ENCODE data around the gene CDC73.

The CDC73 gene

DNA sequence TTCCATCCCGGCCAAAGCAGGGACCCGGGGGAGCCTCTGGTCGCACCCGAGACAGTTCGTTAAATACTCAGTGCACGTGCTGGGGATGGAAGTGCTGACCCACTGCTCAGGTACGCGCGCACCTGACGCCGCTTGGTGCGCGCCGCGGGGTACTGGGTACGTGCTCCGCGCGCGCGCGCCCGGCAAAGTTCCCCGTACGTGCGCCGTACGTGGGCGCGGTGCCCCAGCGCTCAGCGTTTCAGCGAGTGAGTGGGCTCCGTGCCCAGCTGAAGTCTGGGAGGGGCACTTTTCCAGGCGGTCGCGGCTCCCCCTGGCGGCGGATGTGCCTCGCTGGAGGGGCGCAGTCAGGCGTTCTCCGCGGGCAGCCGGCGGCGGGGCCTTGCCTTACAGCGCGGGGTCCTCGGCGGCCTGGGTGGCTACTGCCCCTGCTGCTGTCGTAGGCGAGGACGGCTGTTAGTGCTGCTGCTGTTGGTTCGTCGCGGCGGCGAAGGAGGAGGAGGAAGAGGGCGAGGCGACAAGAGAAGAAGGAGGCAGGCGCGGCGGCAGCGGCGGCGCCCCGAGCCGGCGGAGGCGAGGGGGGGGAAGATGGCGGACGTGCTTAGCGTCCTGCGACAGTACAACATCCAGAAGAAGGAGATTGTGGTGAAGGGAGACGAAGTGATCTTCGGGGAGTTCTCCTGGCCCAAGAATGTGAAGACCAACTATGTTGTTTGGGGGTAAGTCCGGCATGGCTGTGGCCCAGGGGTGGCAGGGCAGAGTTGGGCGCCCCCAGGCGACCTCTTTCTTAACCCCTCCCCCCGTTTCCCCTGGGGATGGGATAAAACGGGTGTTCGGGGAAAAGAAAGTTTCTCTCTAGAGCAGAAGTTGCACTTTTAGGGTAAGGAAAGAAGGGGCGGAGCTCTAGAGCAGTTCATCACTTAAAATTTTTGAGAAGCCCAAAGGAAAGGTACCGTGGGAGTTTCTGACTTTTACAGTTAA is at the start of gene CDC73:
TSS of gene CDC73 (plus strand) at position 416 of the 978 bp plus-strand sequence. CDS start at position 586, 170 bp downstream.
- in situ Hi-C loops (cut with MboI; ENCODE audit: low sequenced_read_pairs) = no loop called here

DNA sequence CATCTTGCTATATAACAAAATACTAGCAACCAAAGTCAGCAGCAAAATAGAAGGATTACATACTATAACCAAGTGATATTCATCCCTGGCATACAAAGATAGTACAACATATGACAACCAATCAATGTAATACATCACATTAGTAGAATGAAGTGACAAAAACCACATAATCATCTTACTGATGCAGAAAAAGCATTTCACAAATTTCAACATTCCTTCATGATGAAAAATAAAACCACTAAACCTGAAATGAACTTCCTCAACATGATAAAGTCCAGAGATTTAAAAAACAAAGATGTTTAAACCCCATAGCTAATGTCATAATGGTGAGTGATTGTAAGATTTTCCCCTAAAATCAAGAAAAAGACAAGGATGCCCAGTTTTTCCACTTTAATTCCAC is 43.8 kb upstream of the CDC73 start:
- in situ Hi-C loops (cut with MboI; ENCODE audit: low sequenced_read_pairs) = no loop called here

DNA sequence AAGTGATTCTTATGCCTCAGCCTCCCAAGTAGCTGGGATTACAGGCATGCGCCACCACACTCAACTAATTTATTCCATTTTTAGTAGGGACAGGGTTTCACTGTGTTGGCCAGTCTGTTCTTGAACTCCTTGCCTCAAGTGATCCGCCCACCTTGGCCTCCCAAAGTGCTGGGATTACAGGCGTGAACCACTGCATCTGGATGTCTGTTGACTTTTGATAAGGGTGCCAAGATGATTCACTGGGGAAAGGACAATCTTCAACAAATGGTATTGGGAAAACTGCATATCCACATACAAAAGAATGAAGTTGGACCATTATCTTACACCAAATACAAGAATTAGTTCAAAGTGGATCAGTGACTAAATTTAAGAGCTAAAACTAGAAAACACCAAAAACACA is 42.6 kb upstream of the CDC73 start:
- in situ Hi-C loops (cut with MboI; ENCODE audit: low sequenced_read_pairs) = no loop called here

DNA sequence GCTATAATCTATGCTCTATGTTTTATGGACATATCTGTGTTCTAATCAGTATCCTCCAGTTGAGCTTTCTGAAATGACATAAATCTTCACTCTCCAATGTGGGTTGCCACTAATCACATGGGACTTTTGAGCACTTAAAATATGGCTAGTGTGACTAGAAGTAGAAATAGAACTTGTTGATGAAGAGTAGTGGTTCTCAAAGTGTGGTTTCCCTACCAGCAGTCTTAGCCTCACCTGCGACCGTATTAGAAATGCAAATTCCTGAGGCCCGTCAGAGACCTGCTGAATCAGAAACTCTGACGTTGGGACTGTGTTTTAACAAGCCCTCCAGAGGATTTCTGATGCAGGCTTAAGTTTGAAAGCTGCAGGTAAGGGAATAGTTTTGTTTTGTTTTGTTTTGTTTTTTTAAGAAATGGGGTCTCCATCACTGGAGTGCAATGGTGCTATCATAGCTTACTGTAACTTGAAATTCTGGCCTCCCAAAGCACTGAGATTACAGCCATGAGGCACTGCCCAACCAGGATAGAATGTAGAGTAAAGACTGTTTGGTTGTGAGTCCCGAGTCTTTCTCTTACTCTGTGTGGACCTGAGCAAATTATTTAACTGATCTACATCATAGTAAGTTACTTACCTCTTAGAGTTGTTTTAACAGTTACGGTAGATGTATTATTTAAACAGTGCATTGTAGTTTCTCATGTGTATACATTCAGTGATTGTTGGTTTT is 38.3 kb upstream of the CDC73 start:
- in situ Hi-C loops (cut with MboI; ENCODE audit: low sequenced_read_pairs) = no loop called here

DNA sequence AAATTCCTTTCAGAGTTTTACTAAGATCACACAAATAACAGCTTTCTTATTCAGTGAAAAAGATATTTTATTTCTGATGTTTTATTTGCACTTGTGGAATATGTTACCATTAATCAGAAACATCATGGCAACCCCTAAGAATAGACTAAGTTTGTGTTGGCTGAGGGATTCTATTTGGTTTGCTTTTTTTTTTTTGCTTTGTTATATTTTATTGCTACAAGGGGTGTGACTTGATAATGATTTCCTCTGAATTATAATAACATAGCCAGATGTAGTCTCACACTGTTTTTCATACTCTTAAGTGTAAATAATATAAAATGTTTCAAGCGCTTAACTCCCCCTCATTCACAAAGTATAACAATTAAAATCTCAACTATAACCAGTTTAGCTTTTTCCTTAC is 36.6 kb upstream of the CDC73 start:
- in situ Hi-C loops (cut with MboI; ENCODE audit: low sequenced_read_pairs) = no loop called here

DNA sequence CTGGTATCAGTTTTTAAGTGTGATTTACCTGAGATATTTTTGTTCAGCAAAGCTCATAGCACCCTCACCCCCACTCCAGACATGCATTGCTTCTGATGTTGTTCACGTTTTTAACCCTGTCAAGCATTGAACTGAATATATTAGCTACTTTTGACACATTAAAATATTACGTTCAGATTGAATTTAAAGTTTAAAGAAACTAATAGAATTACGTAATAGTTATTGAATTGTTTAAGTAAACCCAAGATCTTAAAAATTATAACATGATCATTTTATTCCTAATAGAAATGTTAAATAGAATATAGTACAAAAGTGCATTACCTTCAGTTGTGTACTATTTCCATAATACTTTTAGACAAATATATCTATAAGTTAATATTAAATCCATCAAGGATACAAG is 35.5 kb upstream of the CDC73 start:
- in situ Hi-C loops (cut with MboI; ENCODE audit: low sequenced_read_pairs) = no loop called here

DNA sequence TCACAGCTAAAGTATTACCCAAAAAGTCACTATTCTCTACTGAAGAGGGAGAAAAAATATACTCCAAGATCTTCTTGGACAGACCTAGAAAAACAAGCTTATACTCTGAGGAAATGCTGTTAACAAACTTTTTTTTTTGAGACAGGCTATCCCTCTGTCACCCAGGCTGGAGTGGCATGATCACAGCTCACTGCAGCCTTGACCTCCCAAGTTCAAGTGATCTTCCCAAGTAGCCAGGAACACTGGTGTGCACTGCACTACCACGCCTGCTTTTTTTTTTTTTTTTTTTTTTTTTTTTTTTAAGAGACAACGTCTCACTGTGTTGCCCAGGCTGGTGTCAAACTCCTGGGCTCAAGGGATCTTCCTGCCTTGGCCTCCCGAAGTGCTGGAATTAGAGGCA is 33.9 kb upstream of the CDC73 start:
- in situ Hi-C loops (cut with MboI; ENCODE audit: low sequenced_read_pairs) = no loop called here

DNA sequence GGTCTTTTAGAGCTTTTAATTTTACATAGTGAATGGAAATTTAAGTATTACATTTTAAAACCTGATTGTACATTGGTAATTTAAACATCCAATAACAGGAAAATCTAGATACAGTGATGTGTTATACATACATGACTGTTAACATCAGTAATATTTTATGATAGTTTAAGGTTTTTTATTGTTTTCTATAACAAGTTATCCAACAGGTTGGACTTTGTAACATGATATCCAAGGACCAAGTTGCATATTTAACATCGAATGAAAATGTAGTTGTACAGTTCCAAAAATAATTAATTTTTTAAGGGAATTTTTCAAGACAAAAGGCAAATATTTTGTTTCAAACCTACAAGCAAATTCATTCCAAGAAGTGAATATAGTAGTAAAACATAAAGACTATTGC is 31.0 kb upstream of the CDC73 start:
- in situ Hi-C loops (cut with MboI; ENCODE audit: low sequenced_read_pairs) = no loop called here

DNA sequence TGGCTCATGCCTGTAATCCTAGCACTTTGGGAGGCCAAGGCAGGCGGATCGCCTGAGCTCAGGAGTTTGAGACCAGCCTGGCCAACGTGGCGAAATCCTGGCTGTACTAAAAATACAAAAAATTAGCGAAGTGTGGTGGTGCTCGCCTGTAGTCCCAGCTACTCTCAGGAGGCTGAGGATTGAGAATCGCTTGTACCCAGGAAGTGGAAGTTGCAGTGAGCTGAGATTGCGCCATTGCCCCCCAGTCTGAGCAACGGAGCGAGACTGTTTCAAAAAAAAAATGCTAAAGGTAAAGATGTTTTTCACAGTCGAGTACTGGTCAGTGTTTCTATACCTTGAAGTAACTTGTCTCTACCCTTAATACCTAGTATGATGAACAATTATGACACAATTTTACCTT is 27.7 kb upstream of the CDC73 start:
- in situ Hi-C loops (cut with MboI; ENCODE audit: low sequenced_read_pairs) = no loop called here

DNA sequence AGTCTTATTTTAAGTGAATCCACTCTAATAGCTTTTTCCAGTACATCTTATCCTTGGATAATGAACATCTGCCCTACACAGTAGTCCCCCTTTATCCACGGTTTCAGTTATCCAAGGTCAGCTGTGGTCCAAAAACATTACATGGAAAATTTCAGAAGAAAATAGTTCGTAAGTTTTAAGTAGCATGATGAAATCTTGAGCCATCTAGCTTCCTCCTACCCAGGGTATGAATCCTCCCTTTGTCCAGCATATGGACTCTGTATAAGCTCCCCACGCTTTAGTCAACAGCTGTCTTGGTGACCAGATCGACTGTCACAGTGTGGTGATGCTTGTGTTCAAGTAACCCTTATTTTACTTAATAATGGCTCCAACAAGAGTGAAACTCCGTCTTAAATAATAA is 19.2 kb upstream of the CDC73 start:
- in situ Hi-C loops (cut with MboI; ENCODE audit: low sequenced_read_pairs) = no loop called here

DNA sequence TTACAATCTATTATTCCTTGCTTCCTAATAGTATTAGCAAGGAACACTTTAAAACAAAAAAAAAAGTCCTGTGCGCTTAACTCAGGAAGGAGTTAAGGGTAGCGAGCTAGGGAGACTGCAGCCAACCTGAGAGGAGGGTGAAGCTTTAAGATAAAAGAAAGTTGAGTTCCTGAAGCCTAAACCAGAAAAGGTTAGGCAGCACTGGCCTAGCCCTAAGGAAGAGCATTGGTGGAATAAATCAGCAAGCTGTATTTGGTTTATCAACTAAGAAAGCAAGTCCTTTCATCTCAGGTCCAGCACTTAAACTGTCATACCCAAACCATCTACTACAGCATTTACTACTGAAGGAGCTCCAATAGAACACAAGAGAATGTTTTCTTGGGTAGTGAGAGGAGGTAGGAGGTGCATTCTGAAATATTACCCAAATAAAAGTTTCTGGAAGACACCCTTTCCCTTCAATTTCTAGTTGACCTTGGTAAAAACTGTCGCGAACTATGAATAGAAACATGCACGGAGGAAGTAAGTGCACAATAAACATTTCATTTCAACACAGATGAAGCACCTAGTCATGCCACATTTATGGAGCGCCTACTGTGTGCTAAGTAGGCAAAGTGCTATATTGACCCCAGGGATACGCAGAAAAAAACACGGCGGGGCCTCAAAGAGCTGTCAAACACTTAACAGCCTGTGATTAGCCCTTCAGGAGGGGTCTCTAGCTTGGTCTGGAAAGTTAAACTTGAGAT is 17.9 kb upstream of the CDC73 start:
- in situ Hi-C loops (cut with MboI; ENCODE audit: low sequenced_read_pairs) = no loop called here

DNA sequence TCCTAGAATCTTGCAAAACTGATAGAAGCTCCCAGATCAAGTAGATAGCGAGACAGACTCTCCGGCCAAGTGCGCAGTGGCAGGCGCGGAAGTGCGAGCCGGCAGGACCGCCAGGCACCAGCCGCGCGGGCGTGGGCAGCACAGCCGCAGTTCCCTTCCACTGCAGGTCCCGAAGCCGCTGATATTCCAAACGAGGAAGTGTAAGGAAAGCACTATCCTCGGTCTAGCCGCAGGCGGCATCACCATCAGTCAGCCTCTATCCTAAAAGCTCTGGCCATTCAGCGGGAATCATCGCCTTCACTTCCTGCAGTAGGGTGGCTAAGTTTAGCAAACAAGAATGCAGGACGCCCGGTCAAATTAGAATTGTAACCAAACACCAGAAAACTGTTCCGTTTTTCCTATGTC is 17.3 kb upstream of the CDC73 start:
- in situ Hi-C loops (cut with MboI; ENCODE audit: low sequenced_read_pairs) = no loop called here

DNA sequence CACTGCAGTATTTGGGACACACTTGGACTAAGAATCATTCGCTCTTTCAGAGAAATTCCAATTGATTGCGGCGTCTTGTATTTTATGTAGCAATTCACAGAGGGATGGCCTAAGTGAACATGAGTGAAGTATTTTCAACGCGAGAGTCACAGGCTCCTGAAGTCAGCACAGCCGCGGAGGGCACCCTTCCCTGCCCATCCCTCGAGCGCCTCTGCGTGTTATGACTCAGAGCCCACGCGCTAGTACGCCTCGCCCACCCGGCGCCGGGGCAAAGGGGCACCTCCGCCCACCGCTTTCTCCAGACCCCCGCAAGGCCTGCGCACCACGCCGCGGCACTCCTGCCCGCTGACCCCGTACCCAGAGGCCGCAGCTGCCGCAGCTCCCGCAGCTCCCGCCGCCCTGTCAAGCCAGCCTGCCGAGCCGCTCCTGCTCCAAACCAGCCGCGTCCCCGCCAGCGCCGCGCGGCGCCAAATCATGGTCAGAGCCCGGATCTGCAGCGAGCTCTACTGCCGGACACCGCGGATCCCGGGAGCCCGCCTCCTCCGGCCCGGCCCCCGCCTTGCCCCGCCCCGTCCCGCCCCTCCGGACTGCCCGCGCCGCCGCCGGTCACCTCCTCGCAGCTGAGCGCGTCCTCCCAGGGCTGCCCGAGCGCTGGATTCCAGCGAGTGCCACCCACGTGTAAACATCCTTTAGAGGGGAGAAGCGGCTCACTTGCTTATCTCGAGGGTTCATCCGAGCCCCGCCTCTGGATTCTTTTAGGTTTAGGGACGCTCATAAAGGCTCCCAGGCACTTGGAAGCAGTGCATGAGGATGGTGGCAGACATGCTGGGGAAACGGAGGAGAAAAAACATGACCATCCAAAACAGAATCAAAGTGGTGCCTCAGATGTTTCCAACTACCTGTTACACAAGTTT is 16.7 kb upstream of the CDC73 start, which contains the start of gene GLRX2:
TSS of gene GLRX2 (minus strand) at position 508 of the 914 bp plus-strand sequence. CDS start at position 476, 32 bp downstream.
- in situ Hi-C loops (cut with MboI; ENCODE audit: low sequenced_read_pairs) = no loop called here

DNA sequence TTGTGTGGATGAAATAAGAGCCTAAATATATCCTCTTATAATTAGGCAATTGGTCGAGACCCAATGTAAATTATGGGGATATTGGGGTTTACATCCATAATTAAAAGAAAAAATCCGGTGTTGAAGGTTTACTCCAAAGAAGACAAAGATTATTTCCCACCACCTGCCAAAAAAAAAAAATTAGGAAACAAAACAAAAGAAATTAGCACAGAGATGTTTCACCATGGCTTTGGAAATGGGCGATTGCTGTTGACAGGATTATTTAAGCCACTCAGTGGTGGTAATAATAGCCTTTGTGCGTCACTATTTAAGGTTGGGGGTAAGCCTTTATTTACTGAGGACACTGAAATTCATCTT is 16.0 kb upstream of the CDC73 start:
- in situ Hi-C loops (cut with MboI; ENCODE audit: low sequenced_read_pairs) = no loop called here

DNA sequence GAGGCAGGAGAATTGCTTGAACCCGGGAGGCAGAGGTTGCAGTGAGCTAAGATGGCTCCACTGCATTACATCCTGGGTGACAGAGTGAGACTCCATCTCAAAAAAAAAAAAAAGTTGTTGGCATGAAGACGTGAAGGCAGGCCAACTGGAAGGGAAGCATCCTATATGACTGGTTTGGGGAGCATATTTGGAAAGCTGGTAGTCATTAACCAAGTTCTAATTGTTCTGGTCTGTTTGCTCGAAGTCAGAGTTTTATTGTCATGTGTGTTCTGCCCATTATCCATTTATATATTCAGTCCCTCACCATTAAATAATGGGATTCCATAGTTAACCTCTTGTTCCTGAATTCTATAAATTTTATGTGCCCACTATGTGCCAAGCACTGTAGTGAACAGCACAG is 13.4 kb upstream of the CDC73 start:
- in situ Hi-C loops (cut with MboI; ENCODE audit: low sequenced_read_pairs) = no loop called here

DNA sequence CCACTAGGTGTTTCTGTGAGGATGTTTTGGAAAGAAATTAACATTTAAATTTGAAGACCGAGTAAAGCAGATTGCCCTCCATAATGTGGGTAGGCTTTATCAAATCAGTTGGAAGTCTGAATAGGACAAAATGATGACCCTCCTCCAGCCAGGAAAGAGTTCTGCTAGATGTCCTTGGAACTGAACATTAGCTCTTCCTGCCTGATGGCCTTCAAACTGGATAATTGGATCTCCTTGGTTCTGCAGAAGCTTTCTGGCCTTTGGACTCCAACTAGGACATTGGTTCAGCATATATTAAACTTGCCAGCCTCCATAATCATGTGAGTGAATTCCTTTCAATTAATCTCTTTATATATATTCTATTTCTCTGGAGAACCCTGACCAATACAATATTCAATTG is 12.2 kb upstream of the CDC73 start:
- in situ Hi-C loops (cut with MboI; ENCODE audit: low sequenced_read_pairs) = no loop called here

DNA sequence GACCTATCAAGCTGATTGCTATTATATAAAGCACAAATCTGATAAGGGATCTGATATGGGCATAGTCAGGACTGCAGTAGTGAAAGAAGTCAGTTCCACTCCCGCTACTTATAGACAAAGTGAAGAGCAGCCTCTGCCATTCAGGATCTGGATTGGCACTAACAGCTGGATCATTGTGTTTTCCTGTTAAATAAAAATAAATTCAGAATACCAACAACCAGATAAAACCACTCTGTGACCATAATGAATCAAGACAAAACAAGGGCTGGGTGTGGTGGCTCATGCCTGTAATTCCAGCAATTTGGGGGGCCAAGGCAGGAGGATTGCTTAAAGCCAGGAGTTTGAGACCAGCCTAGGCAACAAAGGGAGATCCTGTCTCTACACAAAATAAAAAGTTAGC is 11.6 kb upstream of the CDC73 start:
- in situ Hi-C loops (cut with MboI; ENCODE audit: low sequenced_read_pairs) = no loop called here

DNA sequence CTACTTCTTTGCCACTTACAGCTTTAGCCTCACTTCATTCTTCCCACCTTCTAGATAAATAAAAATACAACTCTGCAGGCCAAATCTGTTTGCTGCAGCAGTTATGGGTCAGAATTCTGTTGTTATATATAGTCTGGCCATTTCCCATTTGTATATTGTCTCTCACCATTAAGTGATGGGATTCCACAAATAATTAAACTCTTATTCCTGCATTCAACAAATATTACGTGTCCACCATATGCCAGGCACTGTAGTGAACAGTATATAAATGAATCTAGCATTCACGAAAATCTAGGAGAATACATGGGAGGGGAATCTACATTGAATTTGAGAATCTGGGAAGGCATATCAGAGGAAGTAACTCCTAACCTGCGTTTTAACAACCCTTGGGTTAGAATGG is 11.0 kb upstream of the CDC73 start:
- in situ Hi-C loops (cut with MboI; ENCODE audit: low sequenced_read_pairs) = no loop called here

DNA sequence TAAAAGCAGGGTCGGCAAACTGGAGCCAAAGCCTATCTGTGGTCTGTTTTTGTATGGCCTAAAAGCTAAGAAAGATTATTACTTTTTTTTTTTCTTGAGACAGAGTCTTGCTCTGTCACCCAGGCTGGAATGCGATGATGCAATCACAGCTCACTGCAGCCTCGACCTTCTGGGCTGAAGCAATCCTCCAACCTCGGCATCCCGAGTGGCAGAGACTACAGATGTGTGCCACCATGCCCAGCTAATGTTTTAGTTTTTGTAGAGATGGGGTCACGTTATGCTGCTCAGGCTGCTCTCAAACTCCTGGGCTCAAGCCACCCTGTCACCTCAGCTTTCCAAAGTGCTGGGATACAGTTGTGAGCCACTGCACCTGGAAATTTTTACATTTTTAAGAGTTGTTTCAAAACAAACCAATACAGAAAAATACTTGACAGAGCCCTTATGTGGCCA is 10.2 kb upstream of the CDC73 start:
- in situ Hi-C loops (cut with MboI; ENCODE audit: low sequenced_read_pairs) = no loop called here

DNA sequence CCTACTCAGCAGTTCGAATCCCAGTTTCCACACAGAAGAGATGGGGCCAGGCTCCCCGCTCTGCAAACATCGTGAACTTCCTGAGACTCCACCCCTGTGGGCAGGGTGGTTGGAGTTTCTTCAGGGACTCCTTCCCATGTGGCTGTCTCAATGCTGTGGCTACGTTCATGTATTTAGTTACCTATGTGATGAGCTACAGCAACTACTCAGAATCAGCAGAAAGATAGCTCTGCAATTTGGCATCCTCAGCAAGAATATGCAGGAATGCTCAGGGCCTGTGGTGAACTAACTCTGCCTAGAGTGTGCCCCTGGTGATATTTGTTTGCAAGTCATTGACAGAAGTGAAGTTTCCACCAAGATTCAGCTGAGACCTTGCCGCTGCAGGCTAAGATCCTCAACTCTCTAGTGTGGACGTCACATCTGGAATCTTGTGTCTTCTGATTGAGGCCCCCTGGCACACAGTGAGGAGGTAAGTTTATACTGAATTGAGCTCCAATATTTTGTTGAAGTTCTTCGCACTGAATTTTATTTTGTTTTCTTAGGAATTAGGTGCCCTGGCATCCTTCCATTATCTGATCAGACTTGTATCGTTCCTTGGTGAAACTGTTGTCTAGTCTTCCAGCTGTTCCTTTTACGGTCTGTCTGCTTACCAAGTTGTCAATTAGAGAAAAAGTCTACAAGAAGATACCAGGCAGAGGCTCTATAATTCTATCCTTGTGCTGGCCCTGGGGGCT is 8.4 kb upstream of the CDC73 start:
- in situ Hi-C loops (cut with MboI; ENCODE audit: low sequenced_read_pairs) = no loop called here
